ES-I3 (cell line): ENCODE results near the gene NSMCE1.

Experiments used
- H3K36me3 ChIP-seq: 2 replicates; pipeline ENCODE4 v1.6.1; 2013; ENCODE audit warnings: mild to moderate bottlenecking, low read length, control low read depth, moderate library complexity; ENCODE audit not compliant: insufficient read depth
- H3K4me1 ChIP-seq: 2 replicates; pipeline ENCODE4 v1.6.1; 2013; ENCODE audit warnings: mild to moderate bottlenecking, control low read depth, low read length; ENCODE audit not compliant: insufficient read depth
- H3K9ac ChIP-seq: 2 replicates; pipeline ENCODE4 v1.6.1; 2013; ENCODE audit warnings: low read depth, mild to moderate bottlenecking, low read length, moderate library complexity
- H3K9me3 ChIP-seq: 2 replicates; pipeline ENCODE4 v1.6.1; 2013; ENCODE audit warnings: mild to moderate bottlenecking, low read length, moderate library complexity; ENCODE audit not compliant: control insufficient read depth, insufficient read depth

The NSMCE1 gene

GRCh38 chr16:27193300-27193990 lies 75.1 kb downstream of the NSMCE1 start:
- Histone ChIP-seq H3K9ac (no peak overlapping the region), H3K36me3 (no peaks in the 10 kb centered on the region), H3K9me3 (no peaks in the 10 kb centered on the region), H3K4me1 (peaks cover 5% of the 10 kb centered on the region; the same call in 1 of the 2 replicates)

DNA sequence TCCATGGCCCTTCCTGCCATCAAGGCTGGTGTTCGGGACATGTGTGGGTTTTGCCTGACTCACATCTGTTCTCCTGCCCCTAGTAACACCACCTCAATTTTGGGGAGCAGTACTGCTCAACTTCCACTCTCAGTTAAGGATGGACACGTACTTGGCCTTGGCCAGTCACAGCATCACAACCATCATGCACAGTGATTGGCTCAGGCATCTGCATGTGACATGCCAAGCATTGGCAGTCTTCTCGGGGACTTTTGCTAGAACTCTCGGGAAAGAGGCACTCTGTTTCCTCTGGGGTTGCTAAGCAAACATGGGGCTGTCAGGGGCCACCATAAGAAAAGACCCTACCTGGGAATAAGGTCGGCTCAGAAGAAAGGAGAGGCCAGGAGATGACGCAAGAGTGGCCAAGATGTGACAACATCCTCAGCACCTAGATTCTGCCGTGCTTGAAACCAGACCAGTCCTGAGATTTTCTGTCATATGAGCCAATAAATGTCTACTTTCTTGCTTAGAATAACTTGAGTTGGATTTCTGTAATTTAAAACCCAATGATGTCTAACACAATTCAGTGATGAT lies 77.1 kb downstream of the NSMCE1 start:
- no peaks in the 10 kb centered on the region for H3K4me1 ChIP-seq
- no peaks in the 10 kb centered on the region for H3K36me3 ChIP-seq

DNA sequence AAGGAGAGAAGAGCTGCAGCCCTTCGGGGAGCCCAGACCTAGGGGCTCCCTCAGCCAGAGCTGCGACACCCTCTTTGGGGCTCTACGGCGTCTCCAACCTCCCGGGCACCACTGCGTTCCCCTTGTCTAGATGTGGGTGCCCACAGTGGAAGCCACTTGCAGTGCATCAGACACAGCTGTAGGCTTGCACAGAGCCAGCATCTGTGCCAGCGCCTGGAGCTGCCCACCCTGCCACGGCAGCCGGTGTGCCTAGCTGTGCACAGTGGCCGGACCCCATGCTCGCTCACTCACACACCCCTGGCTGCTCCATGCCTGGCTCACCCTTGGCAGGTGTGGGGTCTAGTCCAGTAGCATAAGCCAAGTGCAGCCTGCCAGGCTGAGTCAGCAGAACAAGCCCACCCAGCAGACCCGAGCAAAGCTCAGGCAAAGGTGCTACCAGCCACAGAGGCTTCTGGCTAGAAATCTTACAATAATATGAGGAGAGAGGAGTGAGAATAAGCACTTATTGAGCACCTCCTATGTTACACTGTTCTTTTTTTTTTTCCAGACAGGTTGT lies 78.2 kb downstream of the NSMCE1 start:
- no peaks in the 10 kb centered on the region for H3K9me3 ChIP-seq
- H3K36me3 ChIP-seq = no peaks in the 10 kb centered on the region
- no peak overlapping the region for H3K9ac ChIP-seq
- H3K4me1 ChIP-seq = no peaks in the 10 kb centered on the region

More for the DNA sequence above, 77.1 kb downstream of the NSMCE1 start:
- H3K9me3 ChIP-seq = no peaks in the 10 kb centered on the region
- H3K9ac ChIP-seq = no peak overlapping the region

- Histone ChIP-seq H3K36me3 (no peaks in the 10 kb centered on the region), H3K4me1 (no peaks in the 10 kb centered on the region), H3K9ac (no peak overlapping the region; the same call in 1 of the 2 replicates), H3K9me3 (no peaks in the 10 kb centered on the region)
Measured at GRCh38 chr16:27189335-27189972, 79.1 kb downstream of the NSMCE1 start.

DNA sequence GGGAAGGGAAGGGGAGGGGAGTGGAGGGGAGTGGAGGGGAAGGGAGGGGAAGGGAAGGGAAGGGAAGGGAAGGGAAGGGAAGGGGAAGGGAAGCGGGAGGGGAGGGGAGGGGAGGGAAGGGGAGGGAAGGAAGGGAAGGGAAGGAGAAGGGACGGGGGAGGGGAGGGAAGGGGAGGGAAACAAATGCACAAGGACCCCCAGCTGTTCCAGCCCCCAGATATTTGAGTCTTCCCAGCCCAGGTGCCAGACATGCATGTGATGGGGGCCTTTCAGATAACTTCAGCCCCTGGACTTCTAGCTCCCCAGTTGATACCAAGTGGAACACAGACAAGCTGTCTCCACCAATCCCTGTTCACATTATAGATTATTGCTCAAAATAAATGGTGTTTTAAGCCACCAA lies 79.9 kb downstream of the NSMCE1 start:
- Histone ChIP-seq H3K4me1 (no peaks in the 10 kb centered on the region), H3K9me3 (no peaks in the 10 kb centered on the region), H3K36me3 (no peaks in the 10 kb centered on the region), H3K9ac (no peak overlapping the region)

DNA sequence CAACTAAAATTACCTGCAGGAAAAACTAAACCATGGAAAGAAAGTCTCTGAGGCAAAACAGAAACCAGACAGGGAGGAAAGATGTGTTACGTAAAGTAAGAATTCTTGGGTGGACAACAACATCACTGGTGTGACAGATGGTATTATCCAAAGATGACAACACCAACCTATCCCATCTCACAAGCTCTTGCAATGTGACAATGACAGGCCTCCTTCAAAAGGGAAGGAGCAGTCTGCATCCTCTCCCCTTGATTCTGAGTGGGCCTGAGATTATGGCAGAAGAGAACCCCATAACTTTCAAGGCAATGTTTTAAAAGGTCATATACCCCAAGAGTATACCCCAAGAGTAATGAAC lies 82.8 kb downstream of the NSMCE1 start:
- Histone ChIP-seq H3K36me3 (no peaks in the 10 kb centered on the region), H3K4me1 (no peaks in the 10 kb centered on the region), H3K9ac (no peak overlapping the region), H3K9me3 (peaks cover 2% of the 10 kb centered on the region; the same call in 1 of the 2 replicates)

DNA sequence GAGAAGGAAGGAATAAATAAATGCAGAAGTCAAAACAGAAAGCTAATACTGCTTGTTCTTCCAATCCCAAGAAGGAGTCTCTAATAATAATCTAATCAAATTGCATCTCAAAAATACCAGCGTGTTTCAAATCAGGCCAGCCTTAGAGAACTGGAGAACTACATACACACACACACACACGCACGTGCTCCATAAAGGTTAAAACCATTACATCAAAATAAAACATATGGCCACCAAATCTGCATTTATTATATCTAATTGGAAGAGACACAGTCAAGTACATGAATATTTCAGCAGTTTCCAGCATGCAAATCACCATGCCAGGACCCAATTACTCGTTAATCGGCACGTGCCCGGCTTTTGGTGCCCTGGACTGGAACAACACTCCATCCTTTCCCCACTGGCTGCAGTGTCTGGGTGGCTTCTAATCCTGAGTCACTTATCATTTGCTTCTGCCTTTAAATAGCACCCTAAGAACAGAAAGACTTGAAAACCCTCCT lies 85.6 kb downstream of the NSMCE1 start:
- no peaks in the 10 kb centered on the region for H3K36me3 ChIP-seq
- no peak overlapping the region for H3K9ac ChIP-seq
- peaks cover 2% of the 10 kb centered on the region; the same call in 1 of the 2 replicates for H3K9me3 ChIP-seq
- H3K4me1 ChIP-seq = no peaks in the 10 kb centered on the region

- Histone ChIP-seq H3K36me3 (no peaks in the 10 kb centered on the region), H3K9ac (no peak overlapping the region), H3K4me1 (no peaks in the 10 kb centered on the region), H3K9me3 (peaks cover 2% of the 10 kb centered on the region; the same call in 1 of the 2 replicates)
Measured at GRCh38 chr16:27181019-27181790, 87.4 kb downstream of the NSMCE1 start.

GRCh38 chr16:27179500-27180072 lies 89.0 kb downstream of the NSMCE1 start:
- no peaks in the 10 kb centered on the region for H3K36me3 ChIP-seq
- peaks cover 2% of the 10 kb centered on the region; the same call in 1 of the 2 replicates for H3K9me3 ChIP-seq
- no peak overlapping the region for H3K9ac ChIP-seq
- H3K4me1 ChIP-seq = no peaks in the 10 kb centered on the region

- H3K4me1 ChIP-seq = no peaks in the 10 kb centered on the region
- no peaks in the 10 kb centered on the region for H3K36me3 ChIP-seq
- H3K9ac ChIP-seq = no peak overlapping the region
- peaks cover 3% of the 10 kb centered on the region; the same call in 1 of the 2 replicates for H3K9me3 ChIP-seq
Measured at GRCh38 chr16:27177031-27177774, 91.4 kb downstream of the NSMCE1 start.

DNA sequence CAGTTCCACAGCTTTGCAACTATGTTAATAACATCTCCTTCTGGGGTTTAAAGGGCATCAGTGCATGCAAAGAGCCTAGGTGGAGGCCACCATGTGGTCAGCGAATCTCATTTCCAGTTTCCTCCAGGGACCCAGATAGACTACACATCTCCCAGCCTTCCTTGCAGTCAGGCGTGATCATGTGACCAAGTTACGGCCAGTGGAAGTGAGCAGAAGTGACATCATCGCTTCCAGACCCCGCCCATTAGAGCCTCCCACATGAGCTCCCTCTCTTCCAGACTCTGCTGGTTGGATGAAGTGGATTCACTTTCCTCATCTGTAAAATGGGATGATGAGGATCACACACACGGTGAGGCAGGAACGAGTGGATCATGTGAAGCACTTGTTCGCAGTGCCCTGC lies 92.7 kb downstream of the NSMCE1 start:
- H3K9ac ChIP-seq = no peak overlapping the region
- peaks cover 7% of the 10 kb centered on the region; the same call in 1 of the 2 replicates for H3K9me3 ChIP-seq
- no peaks in the 10 kb centered on the region for H3K4me1 ChIP-seq
- no peaks in the 10 kb centered on the region for H3K36me3 ChIP-seq
